Heart left ventricle (tissue), 13 donors: ENCODE results near the gene CIC.

Experiments used
- POLR2A ChIP-seq, 2 donors: fragments of 450-650 bp; IDR thresholded peaks; one replicate each; pipeline ENCODE4 v1.6.1; 2017; ENCODE audit warnings: antibody characterized with exemption in 2 of 2, mild to moderate bottlenecking in 2 of 2, moderate library complexity in 2 of 2
- TF ChIP-seq, protein P1 (sequence below), 12 donors: fragments of 200-600 bp; sonication (generic) in 4 of 12; IDR thresholded peaks; one replicate each; pipeline versions ENCODE4 v1.5.0 to v1.8.0; 2018 to 2022; ENCODE audit warnings: antibody characterized with exemption in 12 of 12, mild to moderate bottlenecking in 5 of 12
- donor health status: ischemic (EF 13 %, LVEDD 7.1; RV severe dilation, severe dysfunction).
- donor health status: DM: no; HTN: yes; CAD: no.
- donor health status: DM: no; HTN: no; CAD: no.
- donor health status: ischemic (EF 25% LVEDD 6.9; RV normal size, moderate dysfunction).
- donor health status: ischemic (EF 25% LVEDD 5.7; RV mildly dilated, moderate dysfunction).
- donor health status: ischemic (EF 35%, LVEDD 5.7; RV mildly dilated, moderate dysfunction).
- donor health status: nonischemic (EF 11% LVEDD 7.7; RV severe dilation, severe dysfunction).
- donor health status: DM: yes; HTN: yes; CAD: no.
- donor health status: PGD.
- donor health status: ischemic (EF 29% LVEDD 5.4; RV normal size, mild dysfunction).
- donor health status: nonischemic (EF 23%, LVEDD 6.1; RV moderate dilation, normal function).

DNA sequence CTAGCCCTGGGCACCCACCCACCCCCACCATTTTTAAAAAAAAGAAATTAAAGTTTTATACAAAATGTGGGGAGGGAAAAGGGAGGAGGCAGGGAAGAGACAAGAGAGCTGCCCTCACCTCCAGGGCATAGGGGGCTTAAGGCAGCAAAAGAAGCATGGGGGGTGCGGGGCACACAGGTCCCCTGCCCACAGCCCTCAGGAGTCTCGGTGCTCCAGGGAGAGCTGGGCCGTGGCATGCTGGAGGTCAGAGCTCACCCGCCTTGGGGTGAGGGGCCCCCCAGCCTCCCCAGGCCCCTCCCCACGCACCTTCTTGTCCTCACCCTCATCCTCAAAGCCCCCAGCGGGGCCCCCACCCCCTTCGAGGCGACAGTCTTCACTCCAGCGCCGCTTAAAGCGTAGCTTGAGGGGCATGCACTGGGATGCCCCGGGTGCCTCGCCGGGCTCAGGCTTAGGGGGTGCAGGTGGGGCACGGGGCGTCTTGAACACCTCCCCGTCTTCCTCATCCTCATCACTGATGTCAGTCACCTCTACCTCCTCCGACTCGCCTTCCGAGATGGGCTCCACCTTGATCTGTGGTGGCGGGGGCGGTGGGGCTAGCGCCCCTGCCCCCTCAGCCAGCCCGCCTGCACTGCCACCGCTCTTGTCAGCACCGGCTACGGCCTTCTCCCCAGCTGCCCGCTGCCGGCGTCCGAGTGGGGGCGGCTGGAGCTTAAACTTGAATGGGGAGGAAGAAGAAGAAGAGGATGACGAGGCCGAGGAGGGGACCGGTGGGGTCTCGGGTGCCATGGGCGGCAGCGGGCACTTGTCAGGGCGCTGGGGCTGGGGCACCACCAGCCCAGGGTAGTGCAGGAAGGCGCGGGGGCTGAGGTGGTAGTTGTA, 20.5 kb upstream of the CIC start:
- TF ChIP-seq, protein P1, sequence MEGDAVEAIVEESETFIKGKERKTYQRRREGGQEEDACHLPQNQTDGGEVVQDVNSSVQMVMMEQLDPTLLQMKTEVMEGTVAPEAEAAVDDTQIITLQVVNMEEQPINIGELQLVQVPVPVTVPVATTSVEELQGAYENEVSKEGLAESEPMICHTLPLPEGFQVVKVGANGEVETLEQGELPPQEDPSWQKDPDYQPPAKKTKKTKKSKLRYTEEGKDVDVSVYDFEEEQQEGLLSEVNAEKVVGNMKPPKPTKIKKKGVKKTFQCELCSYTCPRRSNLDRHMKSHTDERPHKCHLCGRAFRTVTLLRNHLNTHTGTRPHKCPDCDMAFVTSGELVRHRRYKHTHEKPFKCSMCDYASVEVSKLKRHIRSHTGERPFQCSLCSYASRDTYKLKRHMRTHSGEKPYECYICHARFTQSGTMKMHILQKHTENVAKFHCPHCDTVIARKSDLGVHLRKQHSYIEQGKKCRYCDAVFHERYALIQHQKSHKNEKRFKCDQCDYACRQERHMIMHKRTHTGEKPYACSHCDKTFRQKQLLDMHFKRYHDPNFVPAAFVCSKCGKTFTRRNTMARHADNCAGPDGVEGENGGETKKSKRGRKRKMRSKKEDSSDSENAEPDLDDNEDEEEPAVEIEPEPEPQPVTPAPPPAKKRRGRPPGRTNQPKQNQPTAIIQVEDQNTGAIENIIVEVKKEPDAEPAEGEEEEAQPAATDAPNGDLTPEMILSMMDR (IDR thresholded peaks at IDR 0.05), result no peak
- TF ChIP-seq POLR2A (IDR thresholded peaks at IDR 0.05), result no peak
